AG10803 (cell line): ENCODE results near the gene RIC3.

Experiments
- DNase-seq: peaks from one replicate; pipeline ENCODE4 v3.0.0; 2010; ENCODE audit warnings: low read depth
- H3K4me3 ChIP-seq: 2 replicates; pipeline ENCODE4 v1.5.1; 2011; ENCODE audit warnings: mild to moderate bottlenecking, low read length, control low read depth
- CTCF ChIP-seq: conservative IDR thresholded peaks from 2 replicates; pipeline ENCODE4 v1.5.1; 2011; ENCODE audit warnings: mild to moderate bottlenecking, low read length, control low read depth, inconsistent platforms

The RIC3 gene

GRCh38 chr11:8060146-8060719 is 108.6 kb downstream of the RIC3 start:
- no peak for DNase-seq
- TF ChIP-seq CTCF = no peak

GRCh38 chr11:8059571-8060011 is 109.2 kb downstream of the RIC3 start:
- no peak overlapping the region for H3K4me3 ChIP-seq
- DNase-seq = no peak
- TF ChIP-seq CTCF = no peak

More at GRCh38 chr11:8060146-8060719, 108.6 kb downstream of the RIC3 start:
- no peak overlapping the region for H3K4me3 ChIP-seq

- no peak for DNase-seq
- TF ChIP-seq CTCF = no peak
- no peak overlapping the region for H3K4me3 ChIP-seq
Observed at GRCh38 chr11:8059030-8059429, 109.8 kb downstream of the RIC3 start.

GRCh38 chr11:8058216-8058615 is 110.6 kb downstream of the RIC3 start:
- no peak for TF ChIP-seq CTCF
- DNase-seq = no peak
- no peak overlapping the region for H3K4me3 ChIP-seq

GRCh38 chr11:8056810-8057463 is 111.9 kb downstream of the RIC3 start:
- DNase-seq = peak; percentile 86
- no peak overlapping the region for H3K4me3 ChIP-seq
- no peak for TF ChIP-seq CTCF
